ENCODE data around the gene POP7. TPM values are rescaled to one million over a fixed set of nuclear protein-coding genes. Genes with fewer than 3 reads are reported as not detected.

Gene POP7
- total RNA-seq, 1 donor from 2014 or later, result 40.6 TPM

- Histone ChIP-seq H3K27me3 (ENCODE audit: insufficient read depth, low read length) (no peaks in the 10 kb centered on the region), H3K4me3 (ENCODE audit: insufficient read depth, low read depth, low read length) (no peak overlapping the region), H4K20me1 (ENCODE audit: insufficient read depth, low read length) (peaks cover 51% of the 10 kb centered on the region), H2AFZ (ENCODE audit: low read depth, low read length) (no peak overlapping the region), H3K9me3 (ENCODE audit: insufficient read depth, low read depth, low read length) (no peaks in the 10 kb centered on the region), H3K36me3 (ENCODE audit: insufficient read depth, low read length) (peaks cover 7% of the 10 kb centered on the region), H3K4me2 (ENCODE audit: low read length) (no peak overlapping the region), H3K4me1 (ENCODE audit: insufficient read depth, low read length) (peaks cover 19% of the 10 kb centered on the region), H3K27ac (ENCODE audit: low read depth, low read length) (no peak overlapping the region), H3K9ac (ENCODE audit: low read length) (no peak overlapping the region), H3K79me2 (ENCODE audit: insufficient read depth, low read length) (peaks cover 8% of the 10 kb centered on the region)
- DNase-seq (ENCODE audit: low read depth) (no peak), FAIRE-seq (no peak)
- Mint-ChIP-seq H3K27me3 (ENCODE audit: low read depth, unreplicated experiment) (no peaks in the 10 kb centered on the region), H3K36me3 (ENCODE audit: low read depth, unreplicated experiment) (peaks cover 7% of the 10 kb centered on the region), H3K9me3 (ENCODE audit: unreplicated experiment) (peaks cover 2% of the 10 kb centered on the region), H3K4me1 (ENCODE audit: low read depth, unreplicated experiment) (peaks cover 6% of the 10 kb centered on the region), H3K4me3 (ENCODE audit: unreplicated experiment) (no peak overlapping the region), H3K27ac (ENCODE audit: unreplicated experiment) (no peak overlapping the region)
- no peak for TF ChIP-seq EZH2 (IDR thresholded peaks at IDR 0.05; ENCODE audit: insufficient read depth, low read length)
- TF ChIP-seq CTCF (IDR thresholded peaks at IDR 0.05; ENCODE audit: insufficient read depth, low read depth, low read length), result no peak
These were observed 22.0 kb upstream of the POP7 start for GRCh38 chr7:100683659-100684533.

DNA sequence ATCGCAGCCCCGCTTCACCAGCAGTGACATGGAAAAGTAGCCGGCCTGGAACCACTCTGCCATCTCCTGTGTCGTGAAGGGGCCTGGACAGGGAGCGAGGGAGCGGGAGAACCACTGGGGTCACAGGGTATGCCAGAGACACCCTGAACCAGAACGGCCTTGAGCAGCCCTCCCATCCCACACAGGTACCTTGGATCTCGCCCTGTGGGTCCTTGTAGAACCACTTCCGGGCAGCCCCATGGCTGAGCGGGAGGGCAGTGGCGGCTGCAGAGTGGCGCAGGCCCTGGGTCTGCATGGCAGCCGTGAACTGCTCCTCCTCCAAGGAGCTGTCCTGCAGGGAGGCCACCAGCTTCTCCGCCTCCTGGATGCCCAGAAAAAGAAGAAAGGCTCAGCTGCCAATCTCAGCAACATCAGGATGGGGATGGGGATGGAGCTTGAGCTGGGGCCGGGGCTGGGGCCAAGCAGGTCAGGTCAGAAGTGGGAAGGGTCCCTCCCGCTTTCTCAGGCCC lies 21.3 kb upstream of the POP7 start:
- H3K36me3 ChIP-seq (ENCODE audit: insufficient read depth, low read length), result peaks cover 7% of the 10 kb centered on the region
- no peak overlapping the region for H3K9ac ChIP-seq (ENCODE audit: low read length)
- no peak overlapping the region for H3K27ac ChIP-seq (ENCODE audit: low read depth, low read length)
- no peaks in the 10 kb centered on the region for H3K27me3 ChIP-seq (ENCODE audit: insufficient read depth, low read length)
- H4K20me1 ChIP-seq (ENCODE audit: insufficient read depth, low read length), result peaks cover 51% of the 10 kb centered on the region
- TF ChIP-seq CTCF (IDR thresholded peaks at IDR 0.05; ENCODE audit: insufficient read depth, low read depth, low read length) (no peak), EZH2 (IDR thresholded peaks at IDR 0.05; ENCODE audit: insufficient read depth, low read length) (no peak)
- H3K9me3 ChIP-seq (ENCODE audit: insufficient read depth, low read depth, low read length), result no peaks in the 10 kb centered on the region
- peaks cover 15% of the 10 kb centered on the region for H3K79me2 ChIP-seq (ENCODE audit: insufficient read depth, low read length)
- FAIRE-seq (no peak), DNase-seq (ENCODE audit: low read depth) (no peak)
- Mint-ChIP-seq H3K27me3 (ENCODE audit: low read depth, unreplicated experiment) (no peaks in the 10 kb centered on the region), H3K9me3 (ENCODE audit: unreplicated experiment) (peaks cover 2% of the 10 kb centered on the region), H3K4me1 (ENCODE audit: low read depth, unreplicated experiment) (peaks cover 6% of the 10 kb centered on the region), H3K36me3 (ENCODE audit: low read depth, unreplicated experiment) (peaks cover 7% of the 10 kb centered on the region), H3K4me3 (ENCODE audit: unreplicated experiment) (no peak overlapping the region), H3K27ac (ENCODE audit: unreplicated experiment) (no peak overlapping the region)
- no peak overlapping the region for H3K4me2 ChIP-seq (ENCODE audit: low read length)
- H2AFZ ChIP-seq (ENCODE audit: low read depth, low read length), result no peak overlapping the region
- no peak overlapping the region for H3K4me3 ChIP-seq (ENCODE audit: insufficient read depth, low read depth, low read length)
- peaks cover 19% of the 10 kb centered on the region for H3K4me1 ChIP-seq (ENCODE audit: insufficient read depth, low read length)
